GM18502 (cell line): ENCODE measurements around the gene MICAL1.
"Not testable (repeated sequence)": the region's sequence is repeated elsewhere in the genome, so short reads cannot be mapped to it uniquely, and the experiment has no call there.

Experiments
- ATAC-seq: cut with Tn5 transposase; IDR thresholded peaks from one replicate; pipeline ENCODE4 v1.9.1; 2021; ENCODE audit warnings: mild to moderate bottlenecking; ENCODE audit not compliant: unreplicated experiment, poor library complexity

The MICAL1 gene

DNA sequence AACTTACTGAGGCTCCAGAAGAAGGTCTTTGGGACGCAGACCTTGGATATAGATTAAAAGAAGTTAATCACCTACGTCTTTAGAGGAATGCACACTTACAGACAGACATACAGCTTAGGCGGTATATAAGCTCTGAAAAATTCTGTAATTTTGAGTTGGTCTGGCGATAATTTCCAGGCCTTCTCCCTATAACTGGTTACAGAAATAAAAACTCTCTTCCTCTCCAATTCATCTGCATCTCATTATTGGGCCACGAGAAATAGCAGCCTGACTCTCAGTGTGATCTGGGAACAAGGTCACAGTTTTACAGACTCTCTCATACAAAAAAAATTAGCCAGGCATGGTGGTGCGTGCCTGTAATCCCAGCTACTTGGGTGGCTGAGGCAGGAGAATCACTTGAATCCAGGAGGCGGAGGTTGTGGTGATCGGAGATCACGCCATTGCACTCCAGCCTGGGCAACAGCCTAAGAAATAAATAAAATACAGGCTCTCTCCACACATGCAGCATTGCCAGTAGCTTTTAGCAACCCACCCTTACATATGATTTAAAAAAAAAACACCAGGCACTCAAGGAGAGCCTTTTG, 22.7 kb upstream of the MICAL1 start:
- ATAC-seq = no peak

DNA sequence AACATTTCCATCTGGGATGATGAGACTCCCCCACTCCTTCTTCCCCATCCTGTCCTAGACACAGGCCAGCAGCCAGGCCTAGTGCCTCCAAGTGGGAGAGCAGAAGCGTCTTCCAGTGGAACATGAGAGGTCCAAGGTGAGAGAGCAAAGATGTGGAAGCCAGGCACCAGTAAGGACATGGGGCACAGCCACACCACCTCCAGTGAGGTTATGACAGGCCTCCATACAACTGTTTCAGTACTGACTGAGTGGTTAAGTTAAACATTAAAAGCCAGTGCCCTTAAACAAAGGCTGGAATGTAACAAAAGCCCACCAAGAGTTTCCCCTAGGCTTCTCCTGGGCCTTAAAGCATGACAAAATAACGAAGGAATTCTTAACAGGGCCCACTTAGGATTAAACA, 22.2 kb upstream of the MICAL1 start:
- no peak for ATAC-seq

DNA sequence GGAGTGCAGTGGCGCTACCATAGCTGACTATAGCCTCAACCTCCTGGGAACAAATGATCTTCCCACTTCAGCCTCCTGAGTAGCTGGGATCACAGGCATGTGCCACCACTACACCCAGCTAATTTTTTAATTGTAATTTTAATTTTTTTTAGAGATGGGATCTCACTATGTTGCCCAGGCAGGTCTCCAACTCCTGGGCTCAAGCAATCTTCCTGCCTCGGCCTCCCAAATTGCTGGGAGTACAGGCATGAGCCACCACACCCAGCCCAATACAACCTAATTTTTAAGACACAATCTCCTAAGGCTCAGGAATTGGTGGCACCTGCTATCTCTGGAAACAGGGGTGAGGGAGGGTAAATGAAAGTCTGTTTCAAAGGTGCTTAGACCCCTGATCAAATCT, 21.6 kb upstream of the MICAL1 start:
- ATAC-seq = no peak

DNA sequence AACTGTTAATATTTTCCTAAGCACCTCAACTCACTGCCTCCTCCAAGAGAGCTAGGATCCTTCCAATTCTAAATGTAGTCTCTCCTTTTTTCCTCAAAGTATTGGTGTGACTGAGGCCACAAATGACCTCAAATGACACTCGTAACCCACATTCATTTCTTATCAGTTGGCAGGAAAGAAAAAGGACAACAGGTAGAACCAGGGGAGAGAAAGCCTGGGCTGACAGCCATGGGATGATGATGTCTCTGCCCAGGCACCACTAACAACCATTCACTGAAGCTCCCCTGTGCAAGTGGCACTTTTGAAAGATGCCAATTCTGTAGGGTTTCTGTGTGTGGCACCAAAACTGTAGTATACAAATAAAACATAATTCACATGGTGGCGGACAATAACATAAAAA, 20.1 kb upstream of the MICAL1 start:
- no peak for ATAC-seq

DNA sequence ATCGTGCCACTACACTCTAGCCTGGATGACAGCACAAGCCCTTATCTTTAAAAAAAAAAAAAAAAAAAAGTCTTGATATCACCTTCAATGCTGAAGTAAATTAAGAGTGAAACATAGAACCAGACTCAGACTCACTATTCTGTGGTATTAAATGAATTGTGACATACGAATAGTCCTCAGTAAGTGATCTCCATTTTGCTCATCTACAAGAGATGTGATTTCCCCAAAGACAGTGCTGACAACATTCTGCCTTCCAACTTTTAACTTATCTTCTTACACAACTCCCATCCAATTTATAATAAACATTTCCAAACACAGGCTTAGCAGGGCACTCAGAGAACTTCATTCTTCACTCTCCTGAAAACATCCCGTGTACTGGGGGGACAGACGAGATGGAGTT, 19.4 kb upstream of the MICAL1 start:
- ATAC-seq = no peak

DNA sequence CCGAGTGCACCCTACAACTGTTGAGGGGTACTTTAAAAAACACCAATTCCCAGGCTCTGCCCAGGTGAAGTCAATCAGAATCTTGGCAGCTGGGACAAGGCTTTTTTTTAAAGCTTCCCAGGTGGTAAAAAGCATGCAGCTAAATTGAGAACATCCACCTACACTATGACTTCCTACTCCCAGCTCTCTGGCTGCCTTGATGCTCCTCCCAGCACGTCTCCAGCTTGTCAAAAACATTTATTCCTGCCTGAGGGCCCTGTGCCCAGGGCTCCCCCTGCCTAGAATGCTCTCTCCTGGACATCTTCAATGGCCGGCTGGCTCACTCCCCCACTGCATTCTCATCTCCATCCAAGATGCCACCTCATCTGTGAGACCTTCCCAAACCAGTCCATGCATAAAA, 17.5 kb upstream of the MICAL1 start:
- ATAC-seq = no peak

DNA sequence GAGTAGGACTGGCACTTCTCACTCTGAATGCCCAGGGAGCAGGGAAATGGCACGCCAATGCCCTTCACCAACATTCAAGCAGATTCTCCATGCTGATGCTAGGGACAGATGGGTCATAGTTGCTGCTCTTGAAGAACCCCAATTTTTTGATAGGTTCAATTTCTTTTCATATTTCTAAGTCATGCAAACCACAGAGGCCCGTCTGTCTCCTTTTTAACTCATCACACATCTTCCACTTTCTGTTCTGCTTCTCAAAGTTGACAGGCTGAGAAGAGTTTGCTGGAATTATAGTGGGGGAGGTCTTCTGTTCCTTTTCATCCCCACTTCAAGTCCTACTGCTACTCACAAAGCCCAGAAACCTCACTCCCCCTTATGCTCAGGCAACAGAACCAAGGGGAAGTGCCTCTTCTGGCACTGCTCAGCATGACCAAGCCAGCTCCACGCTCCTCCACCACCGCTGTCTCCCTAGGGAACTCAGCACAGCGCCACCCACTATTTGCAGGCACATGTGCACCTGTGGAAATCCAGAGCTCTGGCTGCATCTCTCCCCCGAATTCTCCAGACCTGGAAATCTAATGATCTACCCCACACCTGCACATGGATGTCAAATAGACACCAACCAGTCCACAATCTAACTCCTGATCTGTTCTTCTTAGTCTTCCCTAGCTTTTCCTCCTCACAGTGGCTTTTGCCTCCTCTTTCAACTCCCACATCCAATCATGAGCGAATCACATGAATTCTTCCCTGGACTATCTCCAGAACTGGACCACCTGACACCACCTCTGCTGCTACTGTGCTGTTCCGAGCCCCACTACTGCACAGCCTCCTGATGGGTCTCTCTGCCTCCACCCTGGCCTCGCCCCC, 16.8 kb upstream of the MICAL1 start:
- ATAC-seq = peak; percentile 70

DNA sequence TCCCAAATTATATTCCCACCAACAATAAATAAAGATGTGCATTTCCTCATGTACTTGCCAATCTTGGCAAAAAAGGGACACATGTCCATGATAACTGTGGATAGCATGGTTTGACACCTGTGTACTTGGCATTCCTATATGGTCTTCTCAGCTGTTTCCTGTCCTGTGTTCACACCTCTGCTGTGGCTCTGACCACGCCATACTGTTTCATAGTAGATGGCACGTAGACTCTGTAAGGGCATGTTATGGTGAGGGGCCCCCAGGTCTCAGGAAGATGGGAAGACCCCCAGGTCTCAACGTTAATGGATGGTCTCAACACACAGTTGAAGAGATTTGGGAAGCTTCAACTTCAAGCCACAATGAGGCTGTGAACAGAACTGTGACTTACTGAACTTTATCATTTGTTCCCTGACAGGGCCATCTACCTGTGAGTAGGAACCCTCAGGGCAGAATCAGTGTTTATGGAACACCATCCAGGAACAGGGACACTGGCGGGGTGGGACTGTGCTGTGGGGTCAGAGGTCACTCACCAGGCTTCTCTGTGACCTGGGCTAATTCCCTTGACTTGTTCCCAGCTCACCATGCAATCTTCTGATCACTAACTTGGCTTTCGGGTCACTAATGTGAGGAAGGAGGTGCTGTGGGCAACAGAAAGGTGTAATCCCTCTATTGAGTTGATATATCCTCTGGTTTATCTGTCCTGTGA, 15.7 kb upstream of the MICAL1 start:
- ATAC-seq = no peak

DNA sequence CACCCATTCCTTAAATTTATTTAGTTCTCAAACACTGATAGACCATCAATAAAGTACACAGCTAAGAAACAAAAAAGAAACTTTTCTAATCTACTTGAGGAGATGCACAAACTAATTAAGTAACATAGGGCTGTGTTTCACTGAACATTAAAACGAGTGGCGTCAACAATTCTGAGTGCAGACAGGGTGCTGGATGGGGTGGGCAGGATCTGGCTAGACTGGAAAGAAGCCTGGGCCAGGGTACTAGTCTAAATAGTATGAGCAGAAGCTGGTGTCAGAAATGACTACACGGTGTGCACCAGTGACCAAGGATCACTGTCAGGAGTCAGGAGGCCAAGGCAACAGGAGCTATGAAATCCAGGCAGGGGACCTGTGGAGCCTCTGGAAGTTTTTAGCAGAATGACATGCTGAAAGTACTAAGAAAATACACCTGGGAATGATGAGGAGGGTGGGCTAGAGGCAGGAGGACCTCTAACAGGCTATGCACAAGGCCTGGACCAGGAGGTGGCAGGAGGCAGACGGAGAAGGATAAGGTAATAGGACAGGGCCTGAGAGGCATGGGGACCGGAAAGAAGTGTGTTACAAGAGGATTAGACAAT, 14.1 kb upstream of the MICAL1 start:
- no peak for ATAC-seq

DNA sequence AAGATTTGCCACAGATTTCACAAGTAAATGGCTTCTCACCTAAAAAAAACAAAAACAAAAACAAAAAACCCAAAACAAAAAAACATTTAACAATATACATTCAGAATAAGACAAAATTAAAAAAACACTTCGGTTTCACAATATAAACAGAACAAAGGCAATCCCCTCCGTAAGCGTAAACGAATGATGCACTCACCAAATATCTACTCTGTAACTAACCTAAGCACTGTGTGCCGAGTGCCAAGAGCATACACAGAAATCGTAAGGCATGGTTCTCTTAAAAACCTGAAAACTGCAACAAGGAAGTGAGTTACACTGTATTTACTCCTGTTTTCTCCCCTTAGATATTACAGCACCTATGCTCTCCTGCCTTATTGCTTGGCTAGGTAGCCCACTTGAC, 12.1 kb upstream of the MICAL1 start:
- ATAC-seq = no peak

DNA sequence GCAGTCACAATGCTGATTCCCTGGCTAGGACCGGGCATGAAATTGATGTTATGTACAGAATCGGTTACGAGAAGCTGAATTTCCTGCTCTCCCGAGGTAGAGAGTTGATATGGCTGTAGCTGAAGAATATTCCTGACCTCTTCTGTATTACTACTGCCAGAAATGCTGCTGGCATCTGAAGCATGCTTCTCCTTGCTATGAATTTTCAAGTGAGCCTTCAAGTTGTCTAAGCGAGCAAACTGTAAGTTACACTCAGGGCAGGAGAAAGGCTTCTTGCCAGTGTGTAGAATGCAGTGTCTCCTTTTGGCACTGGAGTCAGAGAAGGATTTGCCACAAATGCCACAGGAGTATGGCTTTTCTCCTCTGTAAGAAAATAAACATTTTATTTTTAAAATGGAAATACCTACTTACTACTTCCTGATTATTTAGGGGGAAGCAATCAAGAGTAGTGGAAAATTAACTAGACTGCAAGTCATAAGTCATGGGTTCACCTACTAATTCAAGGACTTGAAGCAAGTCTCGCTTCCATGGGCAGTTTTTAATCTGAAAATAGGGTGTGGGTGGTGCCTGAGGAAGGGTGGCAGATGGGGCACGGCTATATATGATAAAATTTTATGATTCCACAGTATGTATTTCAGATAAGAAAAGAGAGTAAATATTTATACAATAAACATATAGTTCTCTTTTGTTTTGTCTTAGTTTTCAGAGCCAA, 10.8 kb upstream of the MICAL1 start:
- no peak for ATAC-seq

DNA sequence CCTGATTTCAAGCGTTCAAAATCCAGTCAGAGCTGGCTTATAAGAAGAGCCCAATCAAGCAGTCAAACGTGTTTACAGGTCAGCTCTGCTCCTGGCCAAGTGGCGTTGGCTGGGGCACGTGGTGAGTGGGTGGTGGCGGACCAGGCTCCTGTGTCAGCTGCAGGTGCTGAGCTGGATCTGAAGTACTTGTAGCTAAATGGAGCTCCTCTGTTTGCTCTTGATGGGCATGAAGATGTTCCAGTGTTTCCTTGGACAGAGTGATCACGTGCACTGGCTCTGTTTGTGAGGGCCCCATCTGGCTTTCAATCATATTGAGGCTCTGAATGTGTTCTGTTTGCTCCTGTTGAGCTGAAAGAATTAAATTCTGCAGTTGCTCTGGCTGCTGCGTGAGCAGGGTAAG, 10.2 kb upstream of the MICAL1 start:
- no peak for ATAC-seq

DNA sequence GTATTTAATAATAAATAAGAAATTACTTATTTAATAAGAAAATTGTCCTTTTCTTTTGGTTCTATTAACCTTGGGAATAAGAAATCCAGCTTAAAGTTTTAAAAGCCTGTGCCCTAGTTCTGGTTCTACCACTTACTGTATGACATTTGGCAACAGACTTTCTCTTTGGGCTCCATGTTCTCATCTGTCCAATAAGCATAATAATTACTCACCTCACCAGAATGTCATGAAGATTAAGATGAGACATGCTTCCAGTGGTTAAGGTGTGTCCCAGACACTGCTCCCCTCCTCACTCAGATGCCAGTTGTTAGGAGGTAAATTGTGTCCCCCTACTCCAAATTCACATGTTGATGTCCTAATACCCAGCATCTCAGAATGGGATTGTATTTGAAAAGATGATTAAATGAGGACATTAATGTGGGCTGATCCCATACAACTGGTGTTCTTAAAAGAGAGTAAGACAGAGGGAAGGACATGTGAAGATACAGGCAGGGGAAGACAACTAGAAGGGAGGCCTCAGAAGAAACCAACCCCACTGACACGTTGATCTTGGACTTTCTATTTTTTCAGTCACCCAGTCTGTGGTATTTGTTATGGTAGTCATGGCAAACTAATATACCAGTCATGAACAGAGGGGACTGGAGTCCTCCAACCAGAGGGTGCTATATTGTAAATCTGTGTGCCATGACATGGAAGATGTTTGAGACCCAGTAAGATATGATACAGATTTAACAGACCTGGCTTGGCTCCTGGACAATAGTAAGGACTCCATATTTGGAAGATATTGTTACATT, 6.4 kb upstream of the MICAL1 start:
- ATAC-seq = no peak

DNA sequence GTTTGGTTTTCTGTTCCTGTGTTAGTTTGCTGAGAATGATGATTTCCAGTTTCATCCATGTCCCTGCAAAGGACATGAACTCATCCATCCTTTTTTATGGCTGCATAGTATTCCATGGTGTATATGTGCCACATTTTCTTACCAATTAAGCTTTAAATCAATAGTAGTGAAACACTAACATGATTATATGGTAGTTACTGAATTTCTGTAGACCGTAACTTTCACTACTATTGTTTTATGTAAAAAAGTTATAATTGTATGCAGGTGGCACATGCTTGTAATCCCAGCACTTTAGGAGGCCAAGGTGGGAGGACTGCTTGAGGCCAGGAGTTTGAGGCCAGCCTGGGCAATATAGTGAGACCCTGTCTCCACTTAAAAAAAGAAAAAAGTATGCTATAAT, 5.6 kb upstream of the MICAL1 start:
- ATAC-seq = not testable (repeated sequence)

DNA sequence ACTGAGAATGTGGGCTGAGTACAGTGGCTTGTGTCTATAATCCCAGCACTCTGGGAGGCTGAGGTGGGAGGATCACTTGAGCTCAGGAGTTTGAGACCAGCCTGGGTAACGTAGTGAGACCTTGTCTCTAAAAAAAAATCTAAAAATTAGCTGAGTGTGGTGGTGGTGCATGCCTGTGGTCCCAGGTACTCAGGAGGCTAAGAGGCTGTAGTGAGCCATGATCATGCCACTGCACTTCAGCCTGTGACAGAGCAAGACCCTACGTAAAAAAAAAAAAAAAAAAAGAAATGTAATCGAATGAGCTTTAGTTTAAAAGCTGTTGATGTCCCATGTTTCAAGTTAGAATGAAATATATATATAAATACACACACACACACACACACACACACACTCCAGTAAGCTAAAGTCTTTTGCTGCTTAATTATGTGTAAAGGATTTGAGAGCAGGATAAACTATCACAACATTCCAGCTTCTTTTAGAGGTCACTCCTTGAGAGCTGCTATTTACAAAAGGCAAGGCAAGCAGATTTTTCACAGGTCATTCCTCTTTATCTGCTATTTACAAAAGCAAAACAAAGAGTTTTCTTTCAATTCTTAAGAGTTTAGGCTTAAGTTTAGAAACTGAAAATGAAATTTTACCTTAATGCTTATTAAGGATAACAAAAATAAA, 4.7 kb upstream of the MICAL1 start:
- no peak for ATAC-seq

DNA sequence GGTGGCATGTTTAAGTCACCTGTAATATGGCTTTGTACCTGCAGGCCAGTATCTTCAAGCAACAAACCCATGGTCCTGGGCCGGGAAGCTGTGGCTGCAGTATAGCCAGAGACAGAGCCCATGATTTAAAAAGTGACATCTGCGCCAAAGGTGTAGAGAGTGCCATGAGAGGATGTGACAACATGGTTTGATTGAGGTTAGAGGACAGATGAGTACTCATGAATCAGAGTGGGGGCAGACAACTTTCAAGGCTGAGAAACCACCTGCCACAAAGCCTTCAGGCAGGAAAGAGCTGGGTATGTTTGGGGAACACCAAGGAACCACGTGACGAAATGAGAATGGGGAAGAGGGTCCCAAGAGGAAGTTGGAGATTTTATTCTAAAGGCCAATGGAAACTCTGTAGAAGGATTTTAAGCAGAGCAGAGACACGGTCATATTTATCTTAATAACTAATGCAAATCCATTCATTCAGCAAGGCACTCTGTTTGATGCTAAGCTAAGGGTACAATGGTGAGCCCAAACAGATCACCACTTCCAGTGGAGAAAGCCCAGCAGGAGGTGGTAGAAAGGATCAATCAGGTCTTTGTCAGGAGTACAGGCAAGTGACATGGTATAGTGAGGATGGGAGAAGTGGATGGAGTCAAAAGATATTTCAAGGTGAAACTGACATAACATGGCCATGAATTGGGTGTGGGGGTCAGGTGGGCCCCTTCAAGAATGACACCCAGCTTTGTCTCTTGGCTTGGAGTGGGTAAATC, 3.4 kb upstream of the MICAL1 start:
- peak; percentile 34 for ATAC-seq

DNA sequence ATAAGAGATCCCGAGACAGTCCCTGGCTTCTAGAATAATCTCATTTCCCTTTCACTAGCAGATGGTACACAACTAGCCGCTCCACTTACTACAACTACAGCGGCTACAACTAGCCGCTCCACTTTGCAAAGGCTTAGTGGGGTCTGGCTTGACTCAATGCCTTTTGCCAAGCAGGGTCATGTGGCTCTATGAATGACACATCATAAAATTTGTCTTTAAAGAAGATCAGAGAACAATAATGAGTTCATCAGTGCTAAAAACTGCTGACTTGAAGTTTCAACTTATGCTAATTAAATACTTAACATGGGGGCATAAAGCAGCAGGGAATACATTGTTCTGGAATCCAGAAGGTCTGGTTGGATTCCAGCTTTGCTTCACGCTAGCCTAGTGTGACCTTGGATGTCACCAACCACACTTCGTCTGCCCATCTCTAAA, 2.0 kb upstream of the MICAL1 start:
- no peak for ATAC-seq
